ENCODE data around the gene PDLIM4.

The PDLIM4 gene

DNA sequence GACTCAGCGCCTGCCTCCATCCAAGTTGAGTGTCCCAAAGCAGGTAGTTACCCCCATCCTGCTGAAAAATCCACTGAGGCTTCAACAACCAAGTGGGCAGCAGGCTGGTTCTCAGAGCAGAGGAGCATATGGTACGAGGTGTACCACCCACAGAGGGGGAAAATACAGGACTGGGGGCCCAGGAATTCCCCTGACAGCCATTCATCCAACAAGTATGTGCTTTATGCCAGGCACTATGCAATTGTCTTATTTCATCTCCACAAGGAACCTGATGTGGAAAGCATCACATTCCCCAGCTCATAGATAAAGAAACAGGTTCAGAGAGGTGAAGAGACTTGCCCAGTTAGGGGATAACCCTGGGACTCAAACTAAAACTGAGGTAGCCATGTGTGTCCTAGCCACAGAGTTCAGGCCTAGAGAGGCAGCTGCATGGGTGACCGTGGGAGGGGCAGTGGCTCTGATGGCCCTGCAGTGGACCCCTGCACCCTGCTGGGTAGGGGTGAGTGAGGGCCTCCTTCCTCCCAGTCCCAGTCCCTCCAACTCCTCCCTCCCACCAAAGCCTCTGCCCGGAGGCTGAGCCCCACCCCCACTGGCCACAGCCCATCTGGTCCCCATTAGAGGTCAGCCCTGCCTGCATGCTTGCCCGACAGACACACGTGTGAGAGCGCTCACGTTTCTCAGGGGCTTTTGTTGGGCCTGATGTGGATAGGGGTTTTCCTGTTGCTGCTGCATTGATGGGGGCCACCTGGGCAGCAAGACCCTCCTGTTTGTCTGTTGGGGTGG is 11.5 kb downstream of the PDLIM4 start:
- DNase-seq: no peak

DNA sequence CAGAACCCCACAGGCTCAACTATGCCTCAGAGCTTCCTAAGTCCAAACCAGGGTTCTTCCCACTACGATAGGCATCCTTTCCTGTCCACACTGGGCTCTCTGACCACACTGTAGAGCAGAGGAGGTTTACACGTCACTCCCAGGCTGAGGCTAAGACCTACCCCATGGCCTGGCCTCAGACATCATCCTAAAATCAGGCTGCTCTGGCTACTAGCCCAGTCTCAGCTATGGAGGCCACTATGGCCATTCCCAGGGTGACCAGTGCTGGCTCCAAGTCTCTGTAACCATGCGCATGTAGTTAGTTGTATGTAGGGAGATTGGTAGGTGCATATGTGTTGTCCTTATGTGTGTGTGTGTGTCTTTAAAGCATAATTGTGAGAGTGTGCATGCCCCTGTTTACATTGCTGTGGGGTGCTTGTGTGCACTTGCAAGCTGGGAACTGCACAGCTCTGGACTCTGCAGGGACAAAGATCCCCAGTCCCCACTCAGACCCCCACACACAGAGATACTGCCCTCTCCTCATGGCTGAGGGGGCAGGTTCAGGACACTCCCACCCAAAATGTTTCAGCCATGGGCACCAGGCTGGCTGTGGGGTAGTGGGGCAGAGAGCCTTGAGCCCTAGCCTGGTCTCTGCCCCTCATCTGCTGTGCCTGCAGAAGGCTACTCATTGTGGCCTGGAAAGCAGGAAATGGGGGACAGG is 12.3 kb downstream of the PDLIM4 start:
- no peak for DNase-seq

DNA sequence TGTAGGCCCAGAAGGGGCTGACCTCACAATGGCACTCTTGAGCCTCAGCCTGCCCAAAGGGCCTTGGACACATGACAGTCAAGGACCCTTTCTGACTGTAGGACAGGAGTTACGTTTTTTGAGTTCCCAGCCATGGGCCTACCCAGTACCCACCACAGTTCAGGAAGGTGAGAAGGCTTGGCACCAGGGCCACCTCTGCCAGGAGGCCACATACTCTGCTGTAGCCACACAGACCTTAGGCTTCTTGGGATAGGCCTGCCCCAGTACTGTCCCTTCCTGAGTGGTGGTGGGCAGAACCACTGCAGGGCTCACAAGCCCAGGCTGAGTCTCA is 12.8 kb downstream of the PDLIM4 start:
- DNase-seq: no peak

DNA sequence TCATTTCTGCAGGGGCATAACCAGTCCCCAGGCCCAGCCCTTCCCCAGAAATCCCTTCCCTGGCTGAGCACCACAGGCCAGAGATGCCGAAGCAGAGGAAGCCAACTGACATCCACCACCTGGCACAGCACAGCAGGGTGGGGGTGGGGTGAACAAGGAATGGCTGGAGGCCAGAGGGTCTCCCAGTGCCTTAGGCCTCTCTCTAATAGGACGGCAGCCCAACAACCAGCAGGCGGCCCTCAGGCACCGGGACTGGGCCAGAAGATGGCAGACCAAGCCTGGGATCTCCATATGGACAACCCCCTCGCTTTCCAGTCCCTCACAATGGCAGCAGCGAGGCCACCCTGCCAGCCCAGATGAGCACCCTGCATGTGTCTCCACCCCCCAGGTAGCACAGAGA is 13.2 kb downstream of the PDLIM4 start:
- no peak for DNase-seq

DNA sequence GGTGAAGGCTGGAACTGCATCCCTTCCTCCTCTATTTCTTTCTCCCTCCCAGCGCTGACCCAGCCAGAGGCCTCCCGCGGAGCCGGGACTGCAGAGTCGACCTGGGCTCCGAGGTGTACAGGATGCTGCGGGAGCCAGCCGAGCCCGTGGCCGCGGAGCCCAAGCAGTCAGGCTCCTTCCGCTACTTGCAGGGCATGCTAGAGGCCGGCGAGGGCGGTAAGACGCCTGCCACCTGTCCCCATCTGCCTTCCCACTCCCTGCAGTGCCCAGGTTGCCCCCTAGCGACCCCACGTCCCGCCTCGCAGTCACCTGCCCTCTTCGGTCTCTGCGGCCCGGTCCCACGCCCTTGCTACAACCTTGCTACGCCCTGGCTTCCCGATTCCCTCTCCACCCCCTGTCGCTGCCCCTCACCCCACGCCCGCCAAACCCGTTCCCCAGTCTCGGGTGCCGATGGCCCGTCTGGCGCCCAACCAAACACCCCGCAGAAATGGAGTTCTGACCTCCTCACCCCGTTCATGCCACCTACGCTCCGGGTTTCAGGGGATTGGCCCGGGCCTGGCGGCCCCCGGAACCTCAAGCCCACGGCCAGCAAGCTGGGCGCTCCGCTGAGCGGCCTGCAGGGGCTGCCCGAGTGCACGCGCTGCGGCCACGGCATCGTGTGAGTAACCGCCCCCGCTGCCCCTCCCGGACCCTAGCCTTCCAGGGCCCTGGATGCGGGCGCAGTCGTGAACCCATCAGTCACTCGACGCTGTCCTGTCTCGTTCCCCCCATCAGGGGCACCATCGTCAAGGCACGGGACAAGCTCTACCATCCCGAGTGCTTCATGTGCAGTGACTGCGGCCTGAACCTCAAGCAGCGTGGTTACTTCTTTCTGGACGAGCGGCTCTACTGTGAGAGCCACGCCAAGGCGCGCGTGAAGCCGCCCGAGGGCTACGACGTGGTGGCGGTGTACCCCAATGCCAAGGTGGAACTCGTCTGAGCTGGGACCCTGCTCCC is 14.1 kb downstream of the PDLIM4 start:
- DNase-seq: peak; percentile 30

DNA sequence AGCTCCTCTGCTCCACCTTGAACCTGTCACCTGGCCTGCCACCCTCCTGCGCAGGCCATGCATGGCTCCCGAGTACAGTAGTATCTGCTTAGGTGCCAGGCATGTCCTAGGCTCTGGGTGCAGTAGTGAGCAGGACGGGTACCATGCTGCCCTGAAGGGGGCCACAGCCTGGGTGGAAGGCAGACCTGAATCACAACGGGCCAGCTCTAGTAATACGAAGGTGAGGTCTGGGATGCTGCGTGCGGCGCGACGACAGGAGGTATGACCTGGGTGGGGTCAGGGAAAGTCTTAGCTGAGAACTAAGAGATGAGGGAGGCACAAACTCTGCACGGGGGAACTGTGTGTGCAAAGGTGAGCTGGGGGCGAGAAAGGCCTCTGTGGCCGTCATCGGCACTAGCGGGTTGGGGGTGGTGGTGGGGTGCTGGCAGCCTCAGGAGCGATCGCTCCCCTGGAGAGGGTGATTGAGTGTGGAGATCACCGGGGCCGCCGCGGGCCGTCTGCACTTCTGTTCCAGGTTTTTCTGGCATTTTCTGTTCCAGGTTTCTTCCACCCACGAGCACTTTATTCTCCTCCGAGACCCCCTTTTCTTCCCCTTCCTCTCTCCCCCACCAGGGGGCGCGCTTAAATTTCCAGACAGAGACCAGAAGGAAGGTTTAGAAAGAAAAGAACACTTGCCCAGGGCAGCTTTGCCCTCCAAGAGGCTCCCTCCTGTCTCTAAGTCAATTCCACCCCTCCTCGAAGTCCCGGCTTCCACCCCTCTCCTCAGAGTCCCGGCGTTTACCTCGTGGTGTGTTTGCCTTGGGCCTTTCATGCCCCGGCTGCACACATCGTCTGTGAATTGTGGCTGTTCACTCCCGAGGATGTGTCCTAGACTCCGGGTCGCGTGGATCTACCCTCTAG is 15.1 kb downstream of the PDLIM4 start:
- peak; percentile 76 for DNase-seq

DNA sequence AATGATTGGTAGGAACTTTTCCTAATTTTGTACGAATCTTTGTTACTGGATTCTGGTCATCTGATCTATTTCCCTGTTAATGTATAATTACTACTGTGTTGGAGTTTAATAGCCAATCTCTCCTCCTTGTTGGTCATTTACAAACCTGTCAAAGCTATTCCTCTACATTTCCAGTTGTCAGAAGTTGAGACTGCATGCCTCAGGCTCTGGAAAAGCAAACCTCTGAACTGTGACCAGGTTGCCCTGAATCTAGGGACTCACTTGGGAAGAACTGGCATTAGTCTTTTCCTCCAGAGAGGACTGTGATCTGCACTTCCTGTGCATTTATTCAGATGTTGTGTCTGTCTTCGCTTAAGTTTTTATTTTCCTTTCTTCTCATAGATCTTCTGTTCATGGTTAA is 16.1 kb downstream of the PDLIM4 start:
- DNase-seq: no peak

DNA sequence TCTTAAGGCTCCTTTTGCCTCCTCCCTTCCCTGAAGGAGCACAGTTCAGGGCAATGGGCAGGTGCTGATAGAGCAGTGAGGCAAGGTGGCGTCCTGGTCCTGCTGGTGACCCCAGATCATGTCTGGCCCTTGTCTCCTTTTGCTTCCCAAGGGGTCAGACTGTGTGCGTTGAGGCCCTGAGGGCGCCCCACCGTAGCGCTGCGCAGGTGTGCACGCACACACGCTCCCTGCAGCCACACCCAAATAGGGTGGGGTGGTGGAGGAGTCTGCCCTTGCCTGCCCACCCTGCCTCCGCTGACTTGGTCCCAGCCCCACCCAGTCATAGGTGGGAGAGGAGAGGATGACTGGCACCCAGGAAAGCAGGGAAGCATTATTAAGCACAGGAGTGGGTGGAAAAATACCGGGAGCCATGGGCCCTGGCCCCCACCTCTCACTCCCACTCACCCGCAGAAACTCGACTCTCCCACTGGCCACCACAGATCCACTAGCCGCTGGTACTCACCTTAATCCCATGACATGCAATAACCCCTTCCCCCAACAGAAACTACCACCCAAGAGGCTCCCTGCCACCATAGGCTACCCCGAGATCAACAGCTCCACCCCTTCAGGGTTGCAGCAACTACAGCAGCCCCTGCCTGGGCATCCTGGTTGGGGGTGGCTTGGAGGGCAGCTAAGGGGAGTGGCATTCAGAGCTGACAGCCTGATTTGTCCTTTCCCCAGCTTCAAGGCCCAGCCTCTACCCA is 16.7 kb downstream of the PDLIM4 start:
- peak; percentile 17 for DNase-seq

DNA sequence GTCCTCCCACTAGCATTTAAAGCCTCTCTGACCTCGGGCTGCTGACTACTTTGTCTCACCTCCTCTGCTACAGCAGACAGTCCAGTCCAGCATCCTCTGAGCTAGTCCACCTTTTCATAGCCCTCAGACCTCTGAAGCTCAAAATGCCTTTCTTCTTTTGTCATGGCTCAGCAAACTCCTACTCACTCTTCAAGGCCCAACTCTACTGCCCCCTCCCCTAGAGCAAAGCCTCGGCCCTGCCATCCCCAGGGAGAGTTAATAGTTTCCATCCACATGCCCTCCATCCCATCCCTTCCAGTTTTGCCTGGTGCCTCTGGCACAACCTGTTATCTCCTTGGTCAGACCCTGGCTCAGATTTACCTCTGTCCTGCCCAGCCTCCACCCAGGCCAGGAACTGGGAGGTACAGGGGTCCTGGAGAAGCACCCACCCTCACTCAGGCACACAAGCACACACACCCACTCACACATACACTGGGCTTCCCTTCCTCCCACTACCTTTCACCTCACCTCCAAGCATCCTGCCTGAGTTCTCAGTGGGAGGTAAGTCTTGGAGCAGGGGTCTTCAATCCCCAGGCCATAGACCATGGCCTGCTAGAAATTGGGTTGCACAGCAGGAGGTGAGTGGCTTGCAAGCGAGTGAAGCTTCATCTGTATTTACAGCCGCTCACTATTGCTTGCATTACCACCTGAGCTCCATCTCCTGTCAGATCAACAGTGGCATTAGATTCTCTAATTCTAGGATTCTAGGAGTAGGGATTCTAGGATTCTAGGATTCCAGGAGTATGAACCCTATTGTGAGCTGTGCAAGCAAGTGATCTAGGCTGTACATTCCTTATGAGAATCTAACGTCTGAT is 18.1 kb downstream of the PDLIM4 start:
- no peak for DNase-seq

DNA sequence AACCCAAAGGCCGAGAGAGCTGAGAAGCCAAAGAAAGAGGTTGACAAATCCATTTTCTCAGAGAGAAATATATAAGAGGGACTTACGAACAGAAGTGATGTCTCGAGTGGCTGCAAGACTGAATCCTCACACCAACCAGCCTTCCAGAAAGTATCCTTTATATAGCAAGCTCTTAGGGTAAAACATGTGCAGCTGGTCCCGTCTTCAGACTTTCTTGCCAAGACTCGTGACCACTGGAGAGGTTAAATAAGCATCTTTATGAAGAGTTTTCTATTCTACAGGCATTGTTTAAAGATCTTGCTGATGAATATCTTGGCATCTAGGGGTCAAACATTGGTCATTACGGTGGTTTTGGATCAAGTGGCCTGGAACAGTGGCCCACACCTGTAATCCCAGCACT is 19.8 kb downstream of the PDLIM4 start:
- no peak for DNase-seq

DNA sequence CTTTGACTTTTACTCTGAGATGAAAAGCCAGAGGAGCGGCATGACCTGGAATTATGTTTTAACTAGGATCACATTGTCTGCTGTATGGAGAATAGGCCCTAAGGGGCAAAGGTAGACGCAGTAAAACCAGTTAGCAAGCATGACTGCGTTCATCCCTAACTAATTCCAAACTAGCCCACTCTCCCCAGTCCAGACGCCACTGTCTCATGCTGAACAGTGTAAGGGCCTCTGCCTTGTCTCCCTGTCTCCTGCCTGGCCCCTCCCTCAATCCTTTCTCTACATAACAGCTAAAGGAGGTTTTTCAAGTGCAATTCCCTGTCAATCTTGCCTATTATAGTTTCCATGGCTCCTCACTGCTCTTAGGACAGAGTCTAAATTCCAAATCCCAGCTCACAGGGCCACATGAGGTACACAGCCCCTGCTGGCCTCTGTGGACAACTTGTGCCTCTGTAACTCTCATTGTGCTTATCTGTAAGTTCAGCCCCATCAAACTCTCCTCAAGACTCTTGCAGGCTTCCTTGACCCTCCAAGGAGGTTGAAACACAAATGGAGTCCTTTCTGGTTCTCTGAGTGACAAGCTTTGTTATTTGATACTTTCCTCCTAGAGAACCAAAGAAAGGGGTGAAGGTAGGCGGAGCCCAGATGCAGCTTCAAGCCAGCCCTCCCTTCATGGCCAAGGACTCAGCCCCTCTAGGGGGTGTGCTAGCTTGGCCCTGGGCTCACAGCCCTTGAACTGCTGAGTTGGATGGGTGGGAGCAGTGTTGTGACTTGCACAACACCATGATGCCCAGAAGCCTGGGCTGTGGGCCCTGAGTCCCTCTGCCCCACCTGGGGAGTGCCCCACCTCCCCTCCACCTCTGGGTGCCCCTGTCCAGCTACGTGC is 20.7 kb downstream of the PDLIM4 start:
- no peak for DNase-seq

DNA sequence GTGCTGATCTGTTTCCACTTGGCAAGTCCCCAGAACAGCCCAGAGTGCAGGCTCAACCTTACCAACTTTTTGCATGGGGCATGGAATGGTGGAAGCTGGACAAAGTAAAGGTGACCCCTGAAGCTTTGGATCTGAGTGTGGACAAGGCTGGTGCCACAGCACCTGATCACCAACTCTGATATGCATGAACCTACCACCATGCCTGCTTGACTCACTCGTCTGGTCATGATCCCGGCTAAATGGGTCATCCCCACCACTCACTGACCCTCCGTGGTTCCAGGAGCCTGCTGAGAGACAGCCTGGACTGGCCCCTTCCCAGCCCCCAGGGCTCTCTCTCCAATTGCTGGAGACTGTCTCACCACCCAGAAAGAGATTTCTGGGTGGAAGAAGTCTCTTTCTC is 22.3 kb downstream of the PDLIM4 start:
- no peak for DNase-seq

DNA sequence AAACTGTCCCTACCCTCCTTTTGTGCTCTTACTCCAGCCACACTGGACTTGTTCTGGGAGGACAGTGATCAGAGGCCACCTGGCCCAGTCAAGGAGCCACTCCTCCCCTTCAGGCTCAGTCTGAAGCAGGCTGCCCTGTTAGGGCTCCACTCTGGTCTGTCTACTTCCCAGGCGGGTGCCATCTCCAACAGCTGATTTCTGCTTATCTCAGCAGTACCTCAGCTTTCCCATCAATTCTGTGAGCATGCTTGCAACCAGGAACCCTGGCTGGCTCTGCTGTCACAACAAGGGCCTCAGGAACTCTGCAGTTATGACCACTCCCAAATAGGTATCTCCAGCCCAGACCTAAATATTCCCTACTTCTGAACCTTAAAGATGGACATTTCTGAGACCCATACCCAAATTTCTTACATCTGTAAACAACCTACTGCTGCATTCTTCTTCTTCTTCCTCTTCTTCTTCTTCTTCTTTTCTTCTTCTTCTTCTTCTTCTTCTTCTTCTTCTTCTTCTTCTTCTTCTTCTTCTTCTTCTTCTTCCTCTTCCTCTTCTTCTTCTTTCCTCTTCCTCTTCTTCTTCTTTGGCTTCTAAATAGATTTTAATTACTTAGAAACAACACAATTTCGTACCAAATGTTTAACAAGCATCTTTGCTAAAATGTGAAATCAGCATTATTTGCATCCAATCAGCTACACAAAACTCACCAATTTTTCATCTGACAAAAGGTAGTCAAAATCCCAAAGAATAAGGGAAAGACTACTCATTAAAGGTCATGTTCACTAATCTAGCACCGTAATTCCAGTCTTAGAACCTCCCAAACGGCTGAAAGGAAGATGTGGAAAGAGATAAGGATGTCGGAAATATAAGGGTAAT is 23.1 kb downstream of the PDLIM4 start:
- DNase-seq: no peak

DNA sequence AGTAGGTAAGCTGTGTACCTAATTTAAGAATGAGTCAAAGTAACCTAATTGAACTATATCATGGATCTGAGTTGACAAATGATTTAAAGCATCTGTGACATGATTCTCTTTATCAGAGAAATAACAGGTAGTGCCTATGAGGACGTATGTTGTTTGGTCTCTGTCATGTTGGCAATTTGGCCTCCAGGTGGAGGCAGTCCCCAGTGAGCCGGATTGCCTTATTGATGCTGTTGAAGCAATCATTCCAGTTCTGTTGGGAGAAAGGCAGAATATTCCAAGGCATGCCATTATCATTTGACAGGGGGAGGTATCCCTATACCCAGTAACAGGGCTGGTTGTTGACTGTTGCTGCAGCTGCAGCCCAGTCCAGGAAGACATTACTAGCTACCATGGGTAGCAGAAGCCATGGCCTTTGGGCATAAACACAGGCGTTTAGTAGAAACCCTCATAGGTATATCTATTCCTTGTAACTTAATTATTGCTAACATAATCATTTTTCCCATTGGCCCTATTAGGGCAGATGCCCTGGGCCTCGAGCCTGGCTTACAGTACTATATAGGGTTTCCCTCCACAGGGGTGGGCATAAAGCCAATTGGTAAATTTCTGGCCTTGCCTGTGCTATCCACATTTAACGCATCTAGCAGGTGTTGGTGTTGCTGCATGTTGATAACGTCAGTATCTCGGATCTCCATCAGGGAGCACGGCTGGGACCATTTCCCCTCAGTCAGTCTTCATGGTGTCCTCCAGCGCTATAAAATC is 24.5 kb downstream of the PDLIM4 start:
- DNase-seq: no peak

DNA sequence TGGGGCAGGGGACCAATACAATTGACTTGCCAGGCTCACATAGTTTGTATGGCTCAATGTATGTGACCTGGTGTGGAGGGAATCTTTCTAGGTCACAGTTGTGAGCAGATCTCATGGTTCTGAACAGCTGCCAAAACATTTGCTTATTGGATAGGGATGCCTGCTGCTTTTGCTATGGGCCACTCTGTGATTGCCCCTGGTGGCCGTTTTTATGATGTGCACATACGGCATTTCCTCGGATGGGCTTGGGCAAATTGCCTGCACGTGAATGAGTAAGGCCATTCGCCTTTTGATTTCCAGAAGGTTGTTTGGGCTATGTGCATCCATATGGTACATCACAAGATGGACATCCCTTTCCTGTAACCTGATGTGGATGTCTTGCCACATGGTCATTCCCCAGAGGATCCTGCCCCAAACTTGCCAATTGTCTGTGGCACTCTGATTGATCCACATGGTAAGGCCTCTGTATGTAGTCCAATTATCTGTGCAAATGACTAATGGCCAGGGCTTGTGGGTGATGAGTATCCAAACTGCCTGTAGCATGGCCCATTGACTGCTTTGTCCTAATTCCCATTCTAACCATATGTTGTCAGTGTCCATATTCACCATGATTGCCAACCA is 26.0 kb downstream of the PDLIM4 start:
- DNase-seq: no peak

DNA sequence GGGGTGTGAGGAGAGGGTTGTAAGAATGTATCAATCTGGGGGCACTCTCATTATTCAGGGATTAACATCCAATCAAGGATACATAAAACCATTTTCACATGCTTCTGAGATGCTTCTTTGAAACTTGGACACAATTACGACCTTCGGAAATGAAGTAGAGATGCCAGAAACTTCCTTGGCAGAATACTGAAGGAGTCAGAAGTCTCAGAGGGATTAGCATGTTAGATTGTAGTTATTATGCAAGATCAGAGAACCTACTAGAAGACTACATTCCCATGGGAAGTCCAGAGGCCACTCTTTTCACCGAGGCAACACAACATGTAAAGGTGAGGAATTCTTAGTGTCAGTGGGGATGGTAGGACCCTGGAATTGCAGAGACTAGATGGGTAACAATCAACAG is 31.6 kb downstream of the PDLIM4 start:
- no peak for DNase-seq

DNA sequence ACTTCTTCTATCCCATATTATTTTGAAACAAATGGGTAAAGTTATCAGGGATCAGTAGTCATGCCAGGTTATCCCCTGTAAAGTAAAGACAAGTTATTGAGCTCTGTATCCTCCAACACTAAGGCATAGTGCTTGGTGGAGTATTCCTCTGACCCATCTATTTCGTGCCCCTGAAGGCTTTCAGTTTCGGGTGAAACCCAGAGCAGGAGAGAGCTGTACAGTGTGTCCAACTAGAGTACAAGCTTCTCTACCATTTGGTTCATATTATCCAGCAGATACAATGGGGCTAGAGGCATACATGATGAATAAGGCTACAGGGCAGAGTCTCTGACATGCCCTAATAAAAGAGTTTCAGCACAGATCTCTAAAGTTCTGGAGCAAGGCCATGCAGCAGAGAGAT is 33.5 kb downstream of the PDLIM4 start:
- DNase-seq: no peak
